GM19372 (cell line): Measurements from ENCODE around the gene TMC1.

ENCODE experiments used
- ATAC-seq: cut with Tn5 transposase; IDR thresholded peaks from one replicate; pipeline ENCODE4 v1.9.1; 2021; ENCODE audit warnings: mild to moderate bottlenecking, low read depth, moderate library complexity; ENCODE audit not compliant: unreplicated experiment

The TMC1 gene

GRCh38 chr9:72665421-72665820 lies 144.0 kb downstream of the TMC1 start:
- no peak for ATAC-seq

- no peak for ATAC-seq
Observed at GRCh38 chr9:72667181-72667580, 145.8 kb downstream of the TMC1 start.

- no peak for ATAC-seq
Observed at GRCh38 chr9:72674961-72675360, 153.6 kb downstream of the TMC1 start.

GRCh38 chr9:72675586-72675985 lies 154.2 kb downstream of the TMC1 start:
- no peak for ATAC-seq

GRCh38 chr9:72680593-72681282 lies 159.3 kb downstream of the TMC1 start:
- ATAC-seq, result no peak

- no peak for ATAC-seq
Observed at GRCh38 chr9:72681283-72681630, 159.8 kb downstream of the TMC1 start.

GRCh38 chr9:72684615-72685014 lies 163.2 kb downstream of the TMC1 start:
- no peak for ATAC-seq

GRCh38 chr9:72685911-72686310 lies 164.5 kb downstream of the TMC1 start:
- no peak for ATAC-seq

GRCh38 chr9:72687331-72687730 lies 165.9 kb downstream of the TMC1 start:
- no peak for ATAC-seq

GRCh38 chr9:72691671-72692070 lies 170.3 kb downstream of the TMC1 start:
- ATAC-seq, result no peak

GRCh38 chr9:72695365-72695764 lies 174.0 kb downstream of the TMC1 start:
- no peak for ATAC-seq

- no peak for ATAC-seq
Observed at GRCh38 chr9:72696511-72696910, 175.1 kb downstream of the TMC1 start.

GRCh38 chr9:72701510-72701909 lies 180.1 kb downstream of the TMC1 start:
- no peak for ATAC-seq

GRCh38 chr9:72703574-72703973 lies 182.2 kb downstream of the TMC1 start:
- ATAC-seq, result no peak

- no peak for ATAC-seq
Observed at GRCh38 chr9:72704688-72705375, 183.4 kb downstream of the TMC1 start.

GRCh38 chr9:72718503-72718902 lies 197.1 kb downstream of the TMC1 start:
- ATAC-seq, result no peak

- no peak for ATAC-seq
Observed at GRCh38 chr9:72721067-72721466, 199.7 kb downstream of the TMC1 start.

- ATAC-seq, result no peak
Observed at GRCh38 chr9:72726947-72727346, 205.5 kb downstream of the TMC1 start.

GRCh38 chr9:72728031-72728770 lies 206.8 kb downstream of the TMC1 start:
- no peak for ATAC-seq

- no peak for ATAC-seq
Observed at GRCh38 chr9:72733895-72734294, 212.5 kb downstream of the TMC1 start.

GRCh38 chr9:72734631-72735030 lies 213.2 kb downstream of the TMC1 start:
- ATAC-seq, result no peak

GRCh38 chr9:72743836-72744235 lies 222.4 kb downstream of the TMC1 start:
- ATAC-seq, result no peak
